Measurements from ENCODE around the gene CHIA. TPM values are rescaled to one million over a fixed set of nuclear protein-coding genes. Genes with fewer than 3 reads are reported as not detected.

Gene CHIA
- total and polyA plus RNA-seq, 2 of the 8 experiments (the other 6 are each of a cell fraction or from before 2014, with no cell fraction given) = not detected

- Histone ChIP-seq H3K9me3 (ENCODE audit: insufficient read depth in 2 of 2, low read depth in 1 of 2, low read length in 1 of 2) (no peaks in the 10 kb centered on the region), H3K27ac (ENCODE audit: low read depth, low read length) (no peak overlapping the region), H3K56ac (replicated peaks; ENCODE audit: insufficient read length, low read depth, low read length) (no peak overlapping the region), H4K8ac (ENCODE audit: extremely low read depth, insufficient read depth, low read length) (no peak overlapping the region), H3K23ac (ENCODE audit: insufficient read length) (no peak overlapping the region), H2BK15ac (ENCODE audit: low read length) (no peak overlapping the region; the same call in 1 of the 2 replicates), H3K4me2 (ENCODE audit: insufficient read depth in 1 of 2, low read depth in 2 of 2, low read length in 2 of 2) (no peak overlapping the region), H3K4ac (replicated peaks; ENCODE audit: insufficient read length, low read depth, low read length) (no peak overlapping the region), H3K23me2 (ENCODE audit: low read depth, low read length) (no peaks in the 10 kb centered on the region), H3K14ac (ENCODE audit: insufficient read length) (no peak overlapping the region), H2BK12ac (ENCODE audit: low read depth, low read length) (no peak overlapping the region), H3K79me2 (ENCODE audit: control insufficient read depth in 1 of 2, insufficient read depth in 2 of 2, low read length in 2 of 2) (no peaks in the 10 kb centered on the region), H2AK5ac (ENCODE audit: low read depth, low read length) (no peak overlapping the region), H3K4me1 (replicated peaks in 1 of 4; ENCODE audit: control insufficient read depth in 3 of 4, insufficient read depth in 4 of 4, low read length in 3 of 4) (peaks cover 2 to 15% (median 5%) of the 10 kb centered on the region in 4 experiments; a peak in 3 of 7 replicates), H3K9ac (replicated peaks in 1 of 4; ENCODE audit: extremely low read depth in 1 of 4, low read depth in 3 of 4, low read length in 3 of 4) (no peak overlapping the region), H3K4me3 (ENCODE audit: extremely low read depth in 1 of 4, insufficient read depth in 2 of 4, low read depth in 3 of 4, low read length in 4 of 4) (no peak overlapping the region), H3K79me1 (ENCODE audit: low read depth, low read length) (no peaks in the 10 kb centered on the region), H3K27me3 (replicated peaks in 1 of 4; ENCODE audit: control insufficient read depth in 3 of 4, extremely low read depth in 1 of 4, insufficient read depth in 3 of 4, low read length in 3 of 4) (no peaks in the 10 kb centered on the region), H2BK5ac (ENCODE audit: low read depth, low read length) (no peak overlapping the region), H2AFZ (ENCODE audit: low read length) (peak overlapping the region; percentile 42; the same call in 1 of the 2 replicates), H2BK20ac (ENCODE audit: low read length) (peak overlapping the region; percentile 34; the same call in 1 of the 2 replicates), H4K91ac (replicated peaks; ENCODE audit: insufficient read length, low read length) (no peak overlapping the region), H3K18ac (ENCODE audit: extremely low read depth, low read length) (no peak overlapping the region), H4K5ac (ENCODE audit: insufficient read length, low read depth, low read length) (no peak overlapping the region), H2BK120ac (replicated peaks; ENCODE audit: low read depth, low read length) (no peak overlapping the region), H4K20me1 (replicated peaks in 1 of 2; ENCODE audit: control insufficient read depth in 1 of 2, insufficient read depth in 2 of 2, low read length in 2 of 2) (no peaks in the 10 kb centered on the region), H3K36me3 (ENCODE audit: control insufficient read depth in 2 of 4, insufficient read depth in 4 of 4, low read length in 3 of 4) (no peaks in the 10 kb centered on the region)
- DNase-seq (ENCODE audit: low read depth in 1 of 2, low spot score in 2 of 2) = no peak
- POLR2A ChIA-PET (ENCODE audit: partially characterized antibody) = no interaction called here
- 80% methylated on average over 2 of the region's 2 CpGs; no CpG with 5 or more reads in 1 of the 2 experiments for WGBS, 2 experiments (ENCODE audit: extremely low coverage in 1 of 2, insufficient coverage in 1 of 2, insufficient read length in 1 of 2, insufficient replicate concordance in 2 of 2, low coverage in 1 of 2, low lambda C conversion rate in 2 of 2, missing lambda C conversion rate in 1 of 2)
- TF ChIP-seq SP1 (IDR thresholded peaks at IDR 0.05; ENCODE audit: low read depth, low read length) (no peak), RFX5 (IDR thresholded peaks at IDR 0.05; ENCODE audit: borderline replicate concordance, low read depth, low read length) (no peak), TAF7 (optimal IDR thresholded peaks at IDR 0.05; ENCODE audit: borderline replicate concordance, low read depth, low read length) (no peak), RAD21 (IDR thresholded peaks at IDR 0.05 in 1 of 2, conservative IDR thresholded peaks at IDR 0.05 in 1 of 2; ENCODE audit: low read depth in 2 of 2, low read length in 2 of 2) (no peak), RBBP5 (IDR thresholded peaks at IDR 0.05; ENCODE audit: borderline replicate concordance, low read depth, low read length) (no peak), GABPA (IDR thresholded peaks at IDR 0.05; ENCODE audit: borderline replicate concordance, insufficient read depth, low read length) (no peak), ASH2L (IDR thresholded peaks at IDR 0.05; ENCODE audit: low read length) (no peak), RXRA (IDR thresholded peaks at IDR 0.05; ENCODE audit: insufficient read depth, low read depth, low read length) (no peak)
- FAIRE-seq = no peak
- CTCF ChIA-PET (ENCODE audit: partially characterized antibody) = interaction anchor here (0.8 to 4.3 kb wide), 5 partner anchors 21 to 171 kb away, joined by 3 to 17 read pairs (median 3); no protein-coding TSS in a partner anchor
Measured at GRCh38 chr1:111369177-111369576, 78.5 kb downstream of the CHIA start.
